Transverse colon (tissue), 4 donors: ENCODE results near the gene NXPE4.

Experiments used
- EP300 ChIP-seq: sonication (generic); formaldehyde crosslinking; IDR thresholded peaks from one replicate; pipeline ENCODE4 v1.6.1; 2017; ENCODE audit warnings: antibody characterized with exemption, low read depth
- POLR2A ChIP-seq: fragments of 450-650 bp; IDR thresholded peaks from one replicate; pipeline ENCODE4 v1.6.1; 2016; ENCODE audit warnings: antibody characterized with exemption, mild to moderate bottlenecking, moderate library complexity
- POLR2AphosphoS5 ChIP-seq, 3 donors: sonication (generic); formaldehyde crosslinking; IDR thresholded peaks; one replicate each; pipeline ENCODE4 v1.6.1; 2016; ENCODE audit warnings: antibody characterized with exemption in 3 of 3
- TF ChIP-seq, protein P1 (sequence below), 5 experiments: fragments of 200-600 bp in 3 of 5; fragments of 450-650 bp in 2 of 5; sonication (generic) in 3 of 5; IDR thresholded peaks; 1 replicate in 2 of 5; 2 replicates in 3 of 5; pipeline ENCODE4 v1.5.1; 2016 to 2017; ENCODE audit warnings: antibody characterized with exemption in 5 of 5, inconsistent platforms in 3 of 5, mild to moderate bottlenecking in 2 of 5, moderate library complexity in 1 of 5

DNA sequence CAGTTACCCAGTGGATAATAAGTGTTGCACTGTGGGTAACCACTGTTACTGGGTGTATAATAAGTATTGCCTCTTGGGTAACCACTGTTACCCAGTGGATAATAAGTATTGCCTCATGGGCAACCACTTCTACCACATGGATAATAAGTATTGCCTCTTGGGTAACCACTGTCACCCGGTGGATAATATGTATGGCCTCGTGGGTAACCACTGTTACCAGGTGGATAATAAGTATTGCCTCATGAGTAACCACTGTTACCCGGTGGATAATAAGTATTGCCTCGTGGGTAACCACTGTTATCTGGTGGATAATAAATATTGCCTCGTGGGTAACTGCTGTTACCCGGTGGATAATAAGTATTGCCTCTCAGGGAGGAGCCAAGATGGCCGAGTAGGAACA, 29.7 kb upstream of the NXPE4 start:
- TF ChIP-seq, protein P1, sequence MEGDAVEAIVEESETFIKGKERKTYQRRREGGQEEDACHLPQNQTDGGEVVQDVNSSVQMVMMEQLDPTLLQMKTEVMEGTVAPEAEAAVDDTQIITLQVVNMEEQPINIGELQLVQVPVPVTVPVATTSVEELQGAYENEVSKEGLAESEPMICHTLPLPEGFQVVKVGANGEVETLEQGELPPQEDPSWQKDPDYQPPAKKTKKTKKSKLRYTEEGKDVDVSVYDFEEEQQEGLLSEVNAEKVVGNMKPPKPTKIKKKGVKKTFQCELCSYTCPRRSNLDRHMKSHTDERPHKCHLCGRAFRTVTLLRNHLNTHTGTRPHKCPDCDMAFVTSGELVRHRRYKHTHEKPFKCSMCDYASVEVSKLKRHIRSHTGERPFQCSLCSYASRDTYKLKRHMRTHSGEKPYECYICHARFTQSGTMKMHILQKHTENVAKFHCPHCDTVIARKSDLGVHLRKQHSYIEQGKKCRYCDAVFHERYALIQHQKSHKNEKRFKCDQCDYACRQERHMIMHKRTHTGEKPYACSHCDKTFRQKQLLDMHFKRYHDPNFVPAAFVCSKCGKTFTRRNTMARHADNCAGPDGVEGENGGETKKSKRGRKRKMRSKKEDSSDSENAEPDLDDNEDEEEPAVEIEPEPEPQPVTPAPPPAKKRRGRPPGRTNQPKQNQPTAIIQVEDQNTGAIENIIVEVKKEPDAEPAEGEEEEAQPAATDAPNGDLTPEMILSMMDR (IDR thresholded peaks at IDR 0.05) = no peak
- TF ChIP-seq POLR2AphosphoS5 (IDR thresholded peaks at IDR 0.05) (no peak), POLR2A (no peak), EP300 (no peak)
